GM23248 (cell line): ENCODE measurements around the gene FUT8. TPM values are rescaled to one million over a fixed set of nuclear protein-coding genes. Genes with fewer than 3 reads are reported as not detected.

Experiments
- DNase-seq: peaks from one replicate; pipeline ENCODE4 v3.0.0-alpha.2; 2015
- H2AFZ ChIP-seq: fragments of 200-600 bp; sonication (generic); 2 replicates; pipeline ENCODE4 v1.6.1; 2016; ENCODE audit warnings: antibody characterized with exemption
- H3F3A ChIP-seq: fragments of 200-600 bp; sonication (generic); 2 replicates; pipeline ENCODE4 v1.6.1; 2016; ENCODE audit warnings: mild to moderate bottlenecking, antibody characterized with exemption, mixed run types; ENCODE audit not compliant: insufficient read depth
- H3K27ac ChIP-seq: fragments of 200-600 bp; sonication (generic); 2 replicates; pipeline ENCODE4 v1.5.1; 2016; ENCODE audit warnings: mild to moderate bottlenecking
- H3K27me3 ChIP-seq: fragments of 200-600 bp; sonication (generic); replicated peaks from 2 replicates; pipeline ENCODE4 v1.6.1; 2016; ENCODE audit warnings: mild to moderate bottlenecking; ENCODE audit not compliant: insufficient read depth
- H3K36me3 ChIP-seq: fragments of 200-600 bp; sonication (generic); 2 replicates; pipeline ENCODE4 v1.6.1; 2016; ENCODE audit warnings: low read depth, mild to moderate bottlenecking
- H3K4me1 ChIP-seq: fragments of 200-600 bp; sonication (generic); 2 replicates; pipeline ENCODE4 v1.6.1; 2016; ENCODE audit warnings: mild to moderate bottlenecking; ENCODE audit not compliant: insufficient read depth
- H3K4me2 ChIP-seq: fragments of 200-600 bp; sonication (generic); one replicate; pipeline ENCODE4 v1.6.1; 2016; ENCODE audit warnings: mild to moderate bottlenecking; ENCODE audit not compliant: unreplicated experiment
- H3K4me3 ChIP-seq: fragments of 200-600 bp; sonication (generic); 2 replicates; pipeline ENCODE4 v1.5.1; 2016; ENCODE audit warnings: mild to moderate bottlenecking
- H3K79me2 ChIP-seq: fragments of 200-600 bp; sonication (generic); 2 replicates; pipeline ENCODE4 v1.6.1; 2016; ENCODE audit warnings: mild to moderate bottlenecking; ENCODE audit not compliant: insufficient read depth
- H3K9ac ChIP-seq: fragments of 200-600 bp; sonication (generic); 2 replicates; pipeline ENCODE4 v1.6.1; 2016; ENCODE audit warnings: mild to moderate bottlenecking
- H3K9me2 ChIP-seq: fragments of 200-600 bp; sonication (generic); 2 replicates; pipeline ENCODE4 v1.6.1; 2016; ENCODE audit warnings: mixed run types, mild to moderate bottlenecking, moderate library complexity; ENCODE audit not compliant: insufficient read depth
- H3K9me3 ChIP-seq: fragments of 200-600 bp; sonication (generic); one replicate; pipeline ENCODE4 v1.6.1; 2017; ENCODE audit warnings: low read depth
- H4K20me1 ChIP-seq: fragments of 200-600 bp; sonication (generic); 2 replicates; pipeline ENCODE4 v1.6.0; 2016; ENCODE audit not compliant: insufficient read depth
- EZH2 ChIP-seq: fragments of 200-600 bp; sonication (generic); IDR thresholded peaks from 2 replicates; pipeline ENCODE4 v1.6.1; 2018; ENCODE audit warnings: antibody characterized with exemption, mild to moderate bottlenecking; ENCODE audit not compliant: insufficient read depth, poor library complexity, severe bottlenecking
- EZH2phosphoT487 ChIP-seq: fragments of 200-600 bp; sonication (generic); IDR thresholded peaks from 2 replicates; pipeline ENCODE4 v1.6.1; 2018; ENCODE audit warnings: antibody characterized with exemption, moderate library complexity, mild to moderate bottlenecking, low read depth; ENCODE audit not compliant: insufficient read depth
- WGBS, 2 experiments: methylation state at CpG; one replicate each; pipeline ENCODE4 v1.1.6; 2015 to 2017; ENCODE audit warnings: low lambda C conversion rate in 2 of 2, low coverage in 1 of 2; ENCODE audit errors: missing lambda C conversion rate in 2 of 2; 5-methylcytosine and 5-hydroxymethylcytosine counted together
- in situ Hi-C: fragments of 300-500 bp; cut with MboI; formaldehyde crosslinking; loops from 2 replicates; pipeline ENCODE4 v1.15.0; 2020
- polyA plus RNA-seq: library from polyadenylated mRNA; unstranded; fragments of >200 nt; fragmentation: Nextera tagmentation; extraction: Ambion mirVana; gene quantifications from 2 replicates; pipeline ENCODE4 v1.2.1, GENCODE V29; 2016
- total RNA-seq: library from RNA; depleted of rRNA; stranded (reverse); fragments of >200 nt; shearing (Covaris generic); gene quantifications from 2 replicates; pipeline ENCODE4 v1.2.3, GENCODE V29; 2014

Gene FUT8
- total and polyA plus RNA-seq, 2 experiments from 2014 or later: 40.0 to 60.6 TPM

- H3F3A ChIP-seq: no peaks in the 10 kb centered on the region
- no peaks in the 10 kb centered on the region for H4K20me1 ChIP-seq
- H3K9ac ChIP-seq: no peak overlapping the region
- no peak overlapping the region for H3K4me3 ChIP-seq
- H3K36me3 ChIP-seq: no peaks in the 10 kb centered on the region
- H3K9me2 ChIP-seq: no peaks in the 10 kb centered on the region
- no peak overlapping the region for H3K27ac ChIP-seq
- H3K9me3 ChIP-seq: no peaks in the 10 kb centered on the region
- no peaks in the 10 kb centered on the region for H3K79me2 ChIP-seq
- TF ChIP-seq EZH2phosphoT487: no peak
- no peak for TF ChIP-seq EZH2
- H3K4me1 ChIP-seq: peaks cover 3% of the 10 kb centered on the region; the same call in 1 of the 2 replicates
- DNase-seq: no peak
- WGBS, 2 experiments: 74 to 77% methylated on average over 4 of the region's 4 CpGs
- in situ Hi-C loops: no loop called here
- H2AFZ ChIP-seq: no peak overlapping the region
- no peak overlapping the region for H3K4me2 ChIP-seq
- peaks cover 7% of the 10 kb centered on the region for H3K27me3 ChIP-seq
Observed at GRCh38 chr14:65772921-65773574, 360.5 kb downstream of the FUT8 start.

DNA sequence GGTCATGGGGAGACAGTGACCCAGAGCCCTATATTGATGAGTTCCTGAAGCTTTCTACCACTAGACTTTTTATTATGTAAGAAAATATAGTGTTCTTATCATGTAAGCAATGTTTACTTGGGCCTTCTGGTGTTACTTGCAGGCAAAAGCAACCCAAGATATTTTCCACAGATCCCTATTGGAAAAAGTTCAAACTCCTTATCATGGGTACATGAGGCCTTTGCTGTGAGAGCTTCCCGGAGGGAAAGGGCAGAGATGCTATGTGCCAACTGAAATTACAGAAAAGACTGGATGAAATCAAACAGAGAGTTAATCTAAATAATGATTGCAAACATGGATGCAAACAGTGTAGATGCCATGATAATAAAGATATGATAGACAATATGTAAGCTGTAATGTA, 361.5 kb downstream of the FUT8 start:
- Histone ChIP-seq H3K9me2 (no peaks in the 10 kb centered on the region), H3K4me2 (no peak overlapping the region), H3F3A (no peaks in the 10 kb centered on the region), H3K36me3 (no peaks in the 10 kb centered on the region), H3K4me3 (no peak overlapping the region), H3K79me2 (no peaks in the 10 kb centered on the region), H3K27ac (no peak overlapping the region), H4K20me1 (no peaks in the 10 kb centered on the region), H2AFZ (no peak overlapping the region), H3K9me3 (no peaks in the 10 kb centered on the region), H3K4me1 (peaks cover 2% of the 10 kb centered on the region; the same call in 1 of the 2 replicates), H3K27me3 (peaks cover 16% of the 10 kb centered on the region), H3K9ac (no peak overlapping the region)
- in situ Hi-C loops: no loop called here
- no peak for DNase-seq
- no peak for TF ChIP-seq EZH2
- TF ChIP-seq EZH2phosphoT487: no peak
- 75 to 83% methylated on average over 1 of the region's 1 CpG for WGBS, 2 experiments

DNA sequence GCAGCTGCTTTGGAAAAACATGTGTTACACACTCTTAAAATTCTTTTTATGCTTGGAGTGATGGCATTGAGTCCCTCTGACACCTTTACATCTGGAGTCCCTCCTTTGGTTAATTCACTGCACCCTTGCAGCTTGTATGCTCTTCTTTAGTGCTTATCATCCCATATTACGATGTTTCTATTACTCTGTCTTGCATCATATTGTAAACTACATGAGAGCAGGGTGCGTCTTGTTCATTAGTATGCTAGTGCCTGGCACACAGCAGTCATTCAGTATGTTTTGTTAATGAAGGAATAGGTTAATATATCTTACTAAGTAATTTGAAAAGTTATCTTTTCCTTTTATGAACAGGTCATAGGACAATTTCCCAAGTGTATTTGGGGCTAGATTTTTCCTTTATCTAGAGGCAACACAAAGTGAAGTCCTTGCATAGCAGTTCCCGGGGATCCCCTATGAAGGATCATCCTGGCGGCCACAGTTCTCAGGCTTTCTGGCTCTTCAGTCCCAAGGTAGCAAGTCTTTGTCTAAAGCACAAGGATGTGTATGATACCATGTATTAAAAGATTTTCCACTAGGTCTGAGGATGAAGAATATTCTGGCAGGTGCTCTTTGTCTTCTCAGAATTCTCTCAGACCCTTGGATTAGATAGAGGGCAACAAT, 363.8 kb downstream of the FUT8 start:
- in situ Hi-C loops: no loop called here
- Histone ChIP-seq H3K9ac (no peak overlapping the region), H3K4me1 (no peaks in the 10 kb centered on the region), H4K20me1 (no peaks in the 10 kb centered on the region), H2AFZ (no peak overlapping the region), H3K9me3 (no peaks in the 10 kb centered on the region), H3F3A (no peaks in the 10 kb centered on the region), H3K27ac (no peak overlapping the region), H3K27me3 (peaks cover 21% of the 10 kb centered on the region), H3K4me3 (no peak overlapping the region), H3K79me2 (no peaks in the 10 kb centered on the region), H3K4me2 (no peak overlapping the region), H3K36me3 (no peaks in the 10 kb centered on the region), H3K9me2 (no peaks in the 10 kb centered on the region)
- 62 to 66% methylated on average over 4 of the region's 4 CpGs for WGBS, 2 experiments
- TF ChIP-seq EZH2phosphoT487: no peak
- no peak for TF ChIP-seq EZH2
- DNase-seq: no peak

DNA sequence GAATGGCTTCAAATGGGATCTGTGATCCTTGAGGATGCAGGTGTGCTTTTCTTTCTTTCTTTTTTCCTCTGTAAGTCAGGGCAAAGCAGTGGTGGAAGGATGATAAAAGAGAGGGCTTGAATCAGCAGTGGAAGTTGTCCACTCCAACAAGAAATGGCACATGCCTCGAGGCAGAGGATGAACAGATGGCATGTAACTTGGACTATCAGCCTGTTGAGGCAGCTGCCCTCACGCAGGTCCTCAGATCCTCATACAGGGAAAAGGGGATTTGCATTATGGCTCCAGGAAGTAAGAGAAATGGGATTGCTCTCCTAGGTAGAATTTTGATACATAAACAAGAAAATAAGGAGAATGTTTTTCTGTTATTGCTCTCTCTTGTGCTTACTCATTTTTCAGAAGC, 368.0 kb downstream of the FUT8 start:
- Histone ChIP-seq H3K9ac (no peak overlapping the region), H2AFZ (no peak overlapping the region), H3K9me2 (no peaks in the 10 kb centered on the region), H3K4me2 (no peak overlapping the region), H3K4me3 (no peak overlapping the region), H3K79me2 (no peaks in the 10 kb centered on the region), H3K9me3 (no peaks in the 10 kb centered on the region), H3K27me3 (peaks cover 21% of the 10 kb centered on the region), H3K36me3 (no peaks in the 10 kb centered on the region), H3K27ac (no peak overlapping the region), H4K20me1 (no peaks in the 10 kb centered on the region), H3F3A (no peaks in the 10 kb centered on the region), H3K4me1 (no peaks in the 10 kb centered on the region)
- in situ Hi-C loops: no loop called here
- DNase-seq: no peak
- 48 to 50% methylated on average over 2 of the region's 2 CpGs for WGBS, 2 experiments
- no peak for TF ChIP-seq EZH2phosphoT487
- TF ChIP-seq EZH2: no peak
